Retinal pigment epithelial cell (primary cell): Measurements from ENCODE around the gene JAZF1.
"Not testable (repeated sequence)": the region's sequence is repeated elsewhere in the genome, so short reads cannot be mapped to it uniquely, and the experiment has no call there.

Experiments
- DNase-seq: peaks from one replicate; pipeline ENCODE4 v3.0.0-alpha.2; 2010; ENCODE audit warnings: low read depth
- H3K4me3 ChIP-seq: 2 replicates; pipeline ENCODE4 v1.5.1; 2011; ENCODE audit warnings: mild to moderate bottlenecking, low read length, control low read depth, moderate library complexity
- TF ChIP-seq, protein P1 (sequence below): conservative IDR thresholded peaks from 2 replicates; pipeline ENCODE4 v1.5.1; 2011; ENCODE audit warnings: low read depth, low read length, control low read depth, inconsistent platforms

JAZF1 gene

DNA sequence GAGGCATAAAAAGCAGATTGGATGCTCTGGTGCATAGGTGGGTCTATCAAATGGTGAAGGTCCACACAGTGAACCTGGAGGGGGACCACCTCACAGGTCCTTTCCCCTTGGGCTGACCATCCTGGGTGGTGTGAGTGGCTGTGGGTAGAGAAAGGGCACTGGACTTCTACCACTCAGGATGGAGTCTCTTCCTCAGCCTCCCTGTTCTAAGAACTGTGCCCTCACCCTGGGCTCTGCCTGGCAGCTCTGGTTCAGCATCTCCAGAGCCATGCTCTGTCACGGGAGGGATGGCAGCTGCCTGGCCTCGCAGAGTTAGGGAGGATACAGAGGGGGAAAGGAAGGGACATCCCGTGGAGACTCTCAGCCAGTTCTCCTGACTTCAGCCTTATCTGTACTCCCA lies 318.8 kb downstream of the JAZF1 start:
- no peak for DNase-seq
- TF ChIP-seq, protein P1, sequence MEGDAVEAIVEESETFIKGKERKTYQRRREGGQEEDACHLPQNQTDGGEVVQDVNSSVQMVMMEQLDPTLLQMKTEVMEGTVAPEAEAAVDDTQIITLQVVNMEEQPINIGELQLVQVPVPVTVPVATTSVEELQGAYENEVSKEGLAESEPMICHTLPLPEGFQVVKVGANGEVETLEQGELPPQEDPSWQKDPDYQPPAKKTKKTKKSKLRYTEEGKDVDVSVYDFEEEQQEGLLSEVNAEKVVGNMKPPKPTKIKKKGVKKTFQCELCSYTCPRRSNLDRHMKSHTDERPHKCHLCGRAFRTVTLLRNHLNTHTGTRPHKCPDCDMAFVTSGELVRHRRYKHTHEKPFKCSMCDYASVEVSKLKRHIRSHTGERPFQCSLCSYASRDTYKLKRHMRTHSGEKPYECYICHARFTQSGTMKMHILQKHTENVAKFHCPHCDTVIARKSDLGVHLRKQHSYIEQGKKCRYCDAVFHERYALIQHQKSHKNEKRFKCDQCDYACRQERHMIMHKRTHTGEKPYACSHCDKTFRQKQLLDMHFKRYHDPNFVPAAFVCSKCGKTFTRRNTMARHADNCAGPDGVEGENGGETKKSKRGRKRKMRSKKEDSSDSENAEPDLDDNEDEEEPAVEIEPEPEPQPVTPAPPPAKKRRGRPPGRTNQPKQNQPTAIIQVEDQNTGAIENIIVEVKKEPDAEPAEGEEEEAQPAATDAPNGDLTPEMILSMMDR = no peak
- no peak overlapping the region for H3K4me3 ChIP-seq

GRCh38 chr7:27860800-27861199 lies 319.8 kb downstream of the JAZF1 start:
- H3K4me3 ChIP-seq = no peak overlapping the region
- TF ChIP-seq, protein P1 = no peak
- DNase-seq = no peak

GRCh38 chr7:27856703-27857485 lies 323.7 kb downstream of the JAZF1 start:
- DNase-seq, H3K4me3 ChIP-seq: not testable (repeated sequence)

GRCh38 chr7:27850531-27850930 lies 330.1 kb downstream of the JAZF1 start:
- TF ChIP-seq, protein P1 = no peak
- H3K4me3 ChIP-seq = no peak overlapping the region
- no peak for DNase-seq

DNA sequence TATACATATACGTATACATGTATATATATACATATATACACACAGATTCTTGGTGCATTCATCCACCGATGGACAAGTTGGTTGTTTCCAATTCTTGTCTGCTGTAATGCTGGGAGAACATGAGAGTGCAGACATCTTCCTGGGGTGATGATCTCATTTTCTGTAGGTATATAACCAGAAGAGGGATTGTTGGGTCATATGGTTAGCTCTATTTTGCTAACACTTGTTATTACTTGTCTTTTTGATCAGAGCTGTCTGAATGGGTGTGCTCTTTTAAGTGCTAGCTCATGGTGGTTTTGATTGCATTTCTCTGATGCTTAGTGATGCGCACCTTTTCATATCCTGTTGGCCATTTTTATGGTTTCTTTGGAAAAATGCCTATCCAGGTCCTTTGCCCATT lies 334.2 kb downstream of the JAZF1 start:
- DNase-seq = no peak
- no peak overlapping the region for H3K4me3 ChIP-seq
- TF ChIP-seq, protein P1 = no peak

- no peak for DNase-seq
- TF ChIP-seq, protein P1 = no peak
- no peak overlapping the region for H3K4me3 ChIP-seq
Observed at GRCh38 chr7:27843584-27844305, 336.9 kb downstream of the JAZF1 start.

GRCh38 chr7:27842851-27843250 lies 337.7 kb downstream of the JAZF1 start:
- DNase-seq = peak; percentile 17

More at GRCh38 chr7:27842851-27843250, 337.7 kb downstream of the JAZF1 start:
- TF ChIP-seq, protein P1 = no peak
- peak overlapping the region; percentile 34 for H3K4me3 ChIP-seq
